Hematopoietic multipotent progenitor cell treated with erythropoietin and hydrocortisone succinate and interleukin-3 and kit ligand, for 17 days (in vitro differentiated cells): Measurements from ENCODE around the gene TRIM48.
"Not testable (repeated sequence)": the region's sequence is repeated elsewhere in the genome, so short reads cannot be mapped to it uniquely, and the experiment has no call there.

Experiments used
- DNase-seq: peaks from one replicate; pipeline ENCODE4 v3.0.0-alpha.2; 2015; ENCODE audit warnings: low spot score

Gene TRIM48

GRCh38 chr11:55261855-55262254 is at the start of gene TRIM48:
Gene TRIM48 (plus strand): TSS chr11:55262155. CDS start chr11:55262268, 113 bp downstream.
- DNase-seq, result not testable (repeated sequence)

- not testable (repeated sequence) for DNase-seq
These were observed 23.6 kb upstream of the TRIM48 start for GRCh38 chr11:55238316-55238715.

GRCh38 chr11:55263081-55263480 is 1.1 kb downstream of the TRIM48 start:
- DNase-seq, result no peak
